Erythroblast (primary cell): ENCODE measurements around the gene ACTR1A.

Source experiments
- GATA1 ChIP-seq: IDR thresholded peaks from 2 replicates; pipeline ENCODE4 v1.6.1; 2011; ENCODE audit warnings: low read depth, mild to moderate bottlenecking, control low read depth, low read length, moderate library complexity
- POLR2A ChIP-seq: IDR thresholded peaks from 2 replicates; pipeline ENCODE4 v1.6.1; 2011; ENCODE audit warnings: mild to moderate bottlenecking, low read length

DNA sequence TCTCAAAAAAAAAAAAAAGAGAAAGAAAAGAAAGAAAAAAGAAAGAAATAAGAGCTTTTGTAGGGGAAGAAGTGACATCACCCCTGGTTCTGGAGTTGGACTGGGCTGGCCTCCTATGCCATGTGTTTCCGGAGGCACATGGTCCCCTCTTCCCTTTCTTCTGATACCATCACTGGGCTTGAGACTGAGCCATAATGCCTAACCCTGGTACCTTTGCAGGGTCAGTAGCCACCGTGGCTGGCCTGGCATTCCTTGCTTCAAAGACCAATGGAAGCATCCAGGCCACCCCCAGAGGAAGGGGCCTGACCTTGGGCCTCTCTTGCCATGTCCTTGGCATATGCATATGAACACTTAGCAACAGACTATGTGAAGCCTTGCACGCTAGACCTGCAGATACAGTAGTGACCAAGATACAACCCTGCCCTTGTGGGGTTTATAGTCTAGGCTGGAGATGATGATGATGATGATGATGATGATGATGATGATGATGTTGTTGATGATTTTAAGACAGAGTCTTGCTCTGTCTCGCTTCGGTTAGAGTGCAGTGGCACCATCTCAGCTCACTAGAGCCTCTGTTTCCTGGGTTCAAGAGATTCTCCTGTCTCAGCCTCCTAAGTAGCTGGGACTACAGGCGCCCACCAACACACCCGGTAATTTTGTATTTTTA, 33.1 kb upstream of the ACTR1A start:
- no peak for TF ChIP-seq POLR2A
- no peak for TF ChIP-seq GATA1
